ENCODE data around the gene TEX264.

GRCh38 chr3:51622868-51623267 lies 48.2 kb upstream of the TEX264 start:
- TF ChIP-seq BACH2 (CRISPR knock-in tag; IDR thresholded peaks at IDR 0.05; ENCODE audit: borderline replicate concordance) (no peak), RARB (CRISPR knock-in tag; IDR thresholded peaks at IDR 0.05) (no peak), ESRRG (CRISPR knock-in tag; IDR thresholded peaks at IDR 0.05) (no peak), TOX (CRISPR knock-in tag; IDR thresholded peaks at IDR 0.05; ENCODE audit: borderline replicate concordance) (no peak), OSR1 (CRISPR knock-in tag; IDR thresholded peaks at IDR 0.05) (no peak), ZNF8 (CRISPR knock-in tag; IDR thresholded peaks at IDR 0.05) (no peak), ZC3H10 (CRISPR knock-in tag; IDR thresholded peaks at IDR 0.05) (no peak), CREB5 (CRISPR knock-in tag; IDR thresholded peaks at IDR 0.05; ENCODE audit: low read depth) (no peak), PATZ1 (CRISPR knock-in tag; IDR thresholded peaks at IDR 0.05; ENCODE audit: borderline replicate concordance) (no peak), ZNF70 (CRISPR knock-in tag; IDR thresholded peaks at IDR 0.05) (no peak), ARNTL (CRISPR knock-in tag; IDR thresholded peaks at IDR 0.05; ENCODE audit: borderline replicate concordance, low read depth) (no peak)

Data from SK-N-SH treated with all-trans-retinoic acid at 6 μM for 48 hours (cell line).